HepG2 (cell line): ENCODE data around the gene BBS12. TPM values are rescaled to one million over a fixed set of nuclear protein-coding genes. Genes with fewer than 3 reads are reported as not detected.

Source experiments
- ATAC-seq: fragments of 200-7000 bp; cut with Tn5 transposase; 3 replicates; pipeline ENCODE4 v1.9.1; 2020; ENCODE audit warnings: mild to moderate bottlenecking, moderate library complexity
- BruUV-seq: library from RNA; stranded (reverse); fragments of 400-500 nt; replicated peaks from 2 replicates; lab custom pipeline; 2021; lab: Mats Ljungman, UMichigan
- CTCF ChIA-PET: fragments of 300-600 bp; formaldehyde crosslinking; extraction: SDS; loops from one replicate; lab custom pipeline; 2021; ENCODE audit warnings: low total read pairs, inconsistent platforms, low intra/inter-chr PET ratio; lab: Yijun Ruan, JAX
- POLR2A ChIA-PET: fragments of 350-600 bp; sonication (Branson Sonifier 250); formaldehyde crosslinking; loops from one replicate; lab custom pipeline; 2020; ENCODE audit warnings: antibody characterized with exemption, inconsistent platforms; lab: Yijun Ruan, JAX
- DNase-seq: peaks from one replicate; pipeline ENCODE4 v3.0.0-alpha.2; 2015; ENCODE audit warnings: low spot score
- FAIRE-seq: peaks from 3 replicates; lab custom pipeline; 2011; peaks lifted over from hg19 to GRCh38; lab: Jason Lieb, UNC
- H2AFZ ChIP-seq: one replicate; pipeline ENCODE4 v1.6.1; 2011; ENCODE audit warnings: low read length, inconsistent platforms
- H3K27ac ChIP-seq: fragments of 300-600 bp; 3 replicates; pipeline ENCODE4 v1.8.0; 2011; ENCODE audit warnings: mixed run types, mild to moderate bottlenecking, mixed read lengths, low read length, inconsistent platforms; ENCODE audit not compliant: insufficient read depth; ENCODE audit errors: extremely low read length
- H3K27me3 ChIP-seq, 2 experiments: fragments of 200-600 bp in 1 of 2; 2 replicates in 1 of 2; 3 replicates in 1 of 2; pipeline versions ENCODE4 v1.6.0 to v1.8.0; 2011; ENCODE audit warnings: low read length in 2 of 2, mild to moderate bottlenecking in 2 of 2, moderate library complexity in 2 of 2, inconsistent platforms in 1 of 2; ENCODE audit not compliant: insufficient read depth in 2 of 2, control insufficient read depth in 1 of 2
- H3K36me3 ChIP-seq, 2 experiments: fragments of 200-600 bp in 1 of 2; replicated peaks in 1 of 2; 2 replicates in 1 of 2; 3 replicates in 1 of 2; pipeline versions ENCODE4 v1.5.1 to v1.8.0; 2011; ENCODE audit warnings: low read length in 2 of 2, inconsistent platforms in 1 of 2; ENCODE audit not compliant: insufficient read depth in 2 of 2, control insufficient read depth in 1 of 2
- H3K4me1 ChIP-seq: 2 replicates; pipeline ENCODE4 v1.5.1; 2012; ENCODE audit warnings: low read length, inconsistent platforms; ENCODE audit not compliant: insufficient read depth
- H3K4me2 ChIP-seq: 2 replicates; pipeline ENCODE4 v1.6.0; 2011; ENCODE audit warnings: low read depth, low read length, inconsistent platforms
- H3K4me3 ChIP-seq, 3 experiments: fragments of 200-600 bp in 1 of 3; sonication (generic), shearing (Covaris generic) in 1 of 3; replicated peaks in 1 of 3; 2 replicates each; pipeline ENCODE4 v1.5.1; 2011 to 2016; ENCODE audit warnings: low read length in 3 of 3, inconsistent platforms in 2 of 3, low read depth in 2 of 3, mild to moderate bottlenecking in 2 of 3, control low read depth in 1 of 3, mixed read lengths in 1 of 3; ENCODE audit not compliant: insufficient read depth in 1 of 3
- H3K79me2 ChIP-seq: one replicate; pipeline ENCODE4 v1.6.1; 2011; ENCODE audit warnings: low read length, inconsistent platforms; ENCODE audit not compliant: insufficient read depth
- H3K9ac ChIP-seq: 2 replicates; pipeline ENCODE4 v1.6.0; 2011; ENCODE audit warnings: mild to moderate bottlenecking, low read depth, low read length, inconsistent platforms; ENCODE audit not compliant: insufficient read depth
- H3K9me3 ChIP-seq: 2 replicates; pipeline ENCODE4 v1.5.1; 2012; ENCODE audit warnings: mild to moderate bottlenecking, low read length
- H4K20me1 ChIP-seq: 2 replicates; pipeline ENCODE4 v1.6.0; 2011; ENCODE audit warnings: inconsistent platforms, mild to moderate bottlenecking, low read length, moderate library complexity; ENCODE audit not compliant: insufficient read depth
- ADNP ChIP-seq: sonication (generic); formaldehyde crosslinking; IDR thresholded peaks from 2 replicates; pipeline ENCODE4 v1.4.0; 2020; ENCODE audit warnings: missing genetic modification reagents
- ARHGAP35 ChIP-seq: sonication (generic); formaldehyde crosslinking; IDR thresholded peaks from 2 replicates; pipeline ENCODE4 v1.9.0; 2022; ENCODE audit warnings: mild to moderate bottlenecking, inconsistent platforms, moderate library complexity, missing genetic modification reagents, borderline replicate concordance
- DMTF1 ChIP-seq: sonication (generic); formaldehyde crosslinking; IDR thresholded peaks from 2 replicates; pipeline ENCODE4 v1.4.0; 2020; ENCODE audit warnings: mild to moderate bottlenecking, missing genetic modification reagents
- NCOA2 ChIP-seq: sonication (generic); formaldehyde crosslinking; IDR thresholded peaks from 2 replicates; pipeline ENCODE4 v1.8.0; 2022; ENCODE audit warnings: inconsistent platforms
- NFKB2 ChIP-seq: sonication (generic); formaldehyde crosslinking; IDR thresholded peaks from 2 replicates; pipeline ENCODE4 v1.4.0; 2020; ENCODE audit warnings: missing genetic modification reagents, borderline replicate concordance
- NFYB ChIP-seq: sonication (generic); formaldehyde crosslinking; IDR thresholded peaks from 2 replicates; pipeline ENCODE4 v1.4.0; 2020; ENCODE audit warnings: missing genetic modification reagents
- NFYC ChIP-seq: IDR thresholded peaks from 2 replicates; pipeline ENCODE4 v1.6.1; 2016; ENCODE audit warnings: missing genetic modification reagents, missing compliant biosample characterization
- PCBP1 ChIP-seq: fragments of 200-400 bp; formaldehyde crosslinking; IDR thresholded peaks from 2 replicates; pipeline ENCODE4 v1.6.1; 2017; ENCODE audit warnings: mild to moderate bottlenecking, low read depth, low read length, borderline replicate concordance
- PRDM4 ChIP-seq: sonication (generic); formaldehyde crosslinking; IDR thresholded peaks from 2 replicates; pipeline ENCODE4 v1.9.0; 2021; ENCODE audit warnings: missing genetic modification reagents, borderline replicate concordance
- SYNCRIP ChIP-seq: fragments of 200-400 bp; formaldehyde crosslinking; IDR thresholded peaks from 2 replicates; pipeline ENCODE4 v1.6.1; 2018; ENCODE audit warnings: mild to moderate bottlenecking, low read depth, low read length; ENCODE audit not compliant: insufficient read depth
- TARDBP ChIP-seq: sonication (generic); formaldehyde crosslinking; IDR thresholded peaks from 2 replicates; pipeline ENCODE4 v1.8.0; 2022; ENCODE audit warnings: mild to moderate bottlenecking, missing genetic modification reagents
- TFAP4 ChIP-seq: sonication (generic); IDR thresholded peaks from 2 replicates; pipeline ENCODE4 v1.6.1; 2016; ENCODE audit warnings: low read depth, borderline replicate concordance
- ZNF124 ChIP-seq: sonication (generic); formaldehyde crosslinking; IDR thresholded peaks from 2 replicates; pipeline ENCODE4 v1.4.0; 2020; ENCODE audit warnings: missing genetic modification reagents
- ZNF24 ChIP-seq: fragments of 450-650 bp; IDR thresholded peaks from 2 replicates; pipeline ENCODE4 v1.6.1; 2017; ENCODE audit warnings: antibody characterized with exemption, mild to moderate bottlenecking
- ZNF367 ChIP-seq: sonication (generic); formaldehyde crosslinking; IDR thresholded peaks from 2 replicates; pipeline ENCODE4 v1.4.0; 2020; ENCODE audit warnings: missing genetic modification reagents, borderline replicate concordance
- ZNF496 ChIP-seq: sonication (generic); formaldehyde crosslinking; IDR thresholded peaks from 2 replicates; pipeline ENCODE4 v1.8.1; 2023; ENCODE audit warnings: mild to moderate bottlenecking, moderate library complexity, missing genetic modification reagents; ENCODE audit not compliant: insufficient replicate concordance
- ZNF605 ChIP-seq: sonication (generic); formaldehyde crosslinking; IDR thresholded peaks from 2 replicates; pipeline ENCODE4 v1.8.0; 2022; ENCODE audit warnings: mild to moderate bottlenecking, missing genetic modification reagents
- ZNF616 ChIP-seq: sonication (generic); formaldehyde crosslinking; IDR thresholded peaks from 2 replicates; pipeline ENCODE4 v1.5.0; 2020; ENCODE audit warnings: low read depth, mild to moderate bottlenecking, missing genetic modification reagents
- ZNF777 ChIP-seq: sonication (generic); formaldehyde crosslinking; IDR thresholded peaks from 2 replicates; pipeline ENCODE4 v1.4.0; 2020; ENCODE audit warnings: missing genetic modification reagents
- WGBS: methylation state at CpG from one replicate; pipeline ENCODE4 v1.1.6; 2017; ENCODE audit warnings: low lambda C conversion rate; 5-methylcytosine and 5-hydroxymethylcytosine counted together
- in situ Hi-C: cut with HindIII; loops from 2 replicates; pipeline ENCODE4 v1.10.0; 2017; ENCODE audit warnings: low pct_unique_long_range_greater_than_20kb; ENCODE audit not compliant: extremely low pct_ligation_motif_present
- intact Hi-C: fragments of 100-400 bp; cut with micrococcal nuclease; formaldehyde crosslinking; loops from one replicate; pipeline ENCODE4 v1.10.0; 2022; ENCODE audit not compliant: unreplicated experiment
- polyA plus RNA-seq, 8 experiments: library from polyadenylated mRNA; depleted of rRNA in 3 of 8; stranded (reverse) in 7 of 8; unstranded in 1 of 8; fragments of >200 nt; fragmentation: Illumina TruSeq in 4 of 8; extraction: Trizol in 4 of 8; gene quantifications; 2 replicates each; pipeline versions ENCODE4 v1.2.1 to v1.2.3, GENCODE V29; 2011 to 2016; ENCODE audit warnings: low read depth in 4 of 8, missing spikeins in 1 of 8, mixed read lengths in 1 of 8; ENCODE audit not compliant: insufficient read depth in 1 of 8
- total RNA-seq, 5 experiments: library from RNA; depleted of rRNA; stranded (reverse); fragments of >200 nt; fragmentation: Illumina TruSeq; extraction: Trizol; gene quantifications; 2 replicates each; pipeline ENCODE4 v1.2.3, GENCODE V29; 2016; ENCODE audit warnings: low read depth in 1 of 5

BBS12 gene
- total and polyA plus RNA-seq, 2 of the 13 experiments (the other 11 are each of a cell fraction or from before 2014, with no cell fraction given), result 0.32 to 1.7 TPM

DNA sequence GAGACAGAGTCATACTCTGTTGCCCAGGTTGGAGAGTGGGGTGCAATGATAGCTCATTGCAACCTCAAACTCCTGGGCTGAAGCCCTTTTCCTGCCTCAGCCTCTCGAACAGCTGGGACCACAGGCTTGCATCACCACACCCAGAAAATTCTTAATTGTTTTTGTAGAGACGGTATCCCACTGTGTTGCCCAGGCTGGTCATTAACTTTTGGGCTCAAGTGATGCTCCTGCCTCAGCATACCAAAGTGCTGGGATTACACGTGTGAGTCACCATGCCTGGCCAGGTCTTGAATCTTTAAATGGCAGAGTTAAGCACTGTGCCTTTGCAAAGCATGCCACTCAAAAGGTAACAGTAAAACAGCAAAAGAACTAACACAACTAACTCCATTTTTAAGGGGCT is 28.6 kb upstream of the BBS12 start:
- Histone ChIP-seq H3K9me3 (no peaks in the 10 kb centered on the region), H3K36me3 (no peaks in the 10 kb centered on the region), H3K4me1 (0 out of 2 replicates have a peak, but pooled peaks cover 6% of the 10 kb centered on the region), H3K4me2 (no peak overlapping the region), H3K27me3 (no peaks in the 10 kb centered on the region), H3K9ac (no peak overlapping the region), H3K27ac (no peak overlapping the region), H3K4me3 (no peak overlapping the region), H2AFZ (no peak overlapping the region), H3K79me2 (no peaks in the 10 kb centered on the region), H4K20me1 (no peaks in the 10 kb centered on the region)
- FAIRE-seq (no peak), ATAC-seq (no peak), DNase-seq (no peak)
- CTCF ChIA-PET, result no interaction called here
- intact Hi-C loops, result no loop called here
- 14% methylated on average over 3 of the region's 3 CpGs for WGBS
- in situ Hi-C loops, result no loop called here
- POLR2A ChIA-PET, result no interaction called here
- no TSS peak for BruUV-seq
- TF ChIP-seq NFYC (CRISPR knock-in tag) (no peak), NCOA2 (no peak), DMTF1 (CRISPR knock-in tag) (no peak), ZNF124 (CRISPR knock-in tag) (no peak), ARHGAP35 (CRISPR knock-in tag) (no peak), NFYB (CRISPR knock-in tag) (no peak), PRDM4 (CRISPR knock-in tag) (no peak), ADNP (CRISPR knock-in tag) (no peak), NFKB2 (CRISPR knock-in tag) (no peak), ZNF367 (CRISPR knock-in tag) (no peak), SYNCRIP (no peak), PCBP1 (no peak), ZNF605 (CRISPR knock-in tag) (no peak), ZNF777 (CRISPR knock-in tag) (no peak), ZNF496 (no peak), ZNF24 (no peak), TARDBP (no peak), TFAP4 (no peak), ZNF616 (CRISPR knock-in tag) (no peak)
